ENCODE data around the gene FAM111B. TPM values are rescaled to one million over a fixed set of nuclear protein-coding genes. Genes with fewer than 3 reads are reported as not detected.
"Not testable (repeated sequence)": the region's sequence is repeated elsewhere in the genome, so short reads cannot be mapped to it uniquely, and the experiment has no call there.

The FAM111B gene, protein sequence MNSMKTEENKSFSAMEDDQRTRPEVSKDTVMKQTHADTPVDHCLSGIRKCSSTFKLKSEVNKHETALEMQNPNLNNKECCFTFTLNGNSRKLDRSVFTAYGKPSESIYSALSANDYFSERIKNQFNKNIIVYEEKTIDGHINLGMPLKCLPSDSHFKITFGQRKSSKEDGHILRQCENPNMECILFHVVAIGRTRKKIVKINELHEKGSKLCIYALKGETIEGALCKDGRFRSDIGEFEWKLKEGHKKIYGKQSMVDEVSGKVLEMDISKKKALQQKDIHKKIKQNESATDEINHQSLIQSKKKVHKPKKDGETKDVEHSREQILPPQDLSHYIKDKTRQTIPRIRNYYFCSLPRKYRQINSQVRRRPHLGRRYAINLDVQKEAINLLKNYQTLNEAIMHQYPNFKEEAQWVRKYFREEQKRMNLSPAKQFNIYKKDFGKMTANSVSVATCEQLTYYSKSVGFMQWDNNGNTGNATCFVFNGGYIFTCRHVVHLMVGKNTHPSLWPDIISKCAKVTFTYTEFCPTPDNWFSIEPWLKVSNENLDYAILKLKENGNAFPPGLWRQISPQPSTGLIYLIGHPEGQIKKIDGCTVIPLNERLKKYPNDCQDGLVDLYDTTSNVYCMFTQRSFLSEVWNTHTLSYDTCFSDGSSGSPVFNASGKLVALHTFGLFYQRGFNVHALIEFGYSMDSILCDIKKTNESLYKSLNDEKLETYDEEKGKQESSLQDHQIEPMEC
- 5.3 TPM for polyA plus RNA-seq (ENCODE audit: insufficient read length)

DNA sequence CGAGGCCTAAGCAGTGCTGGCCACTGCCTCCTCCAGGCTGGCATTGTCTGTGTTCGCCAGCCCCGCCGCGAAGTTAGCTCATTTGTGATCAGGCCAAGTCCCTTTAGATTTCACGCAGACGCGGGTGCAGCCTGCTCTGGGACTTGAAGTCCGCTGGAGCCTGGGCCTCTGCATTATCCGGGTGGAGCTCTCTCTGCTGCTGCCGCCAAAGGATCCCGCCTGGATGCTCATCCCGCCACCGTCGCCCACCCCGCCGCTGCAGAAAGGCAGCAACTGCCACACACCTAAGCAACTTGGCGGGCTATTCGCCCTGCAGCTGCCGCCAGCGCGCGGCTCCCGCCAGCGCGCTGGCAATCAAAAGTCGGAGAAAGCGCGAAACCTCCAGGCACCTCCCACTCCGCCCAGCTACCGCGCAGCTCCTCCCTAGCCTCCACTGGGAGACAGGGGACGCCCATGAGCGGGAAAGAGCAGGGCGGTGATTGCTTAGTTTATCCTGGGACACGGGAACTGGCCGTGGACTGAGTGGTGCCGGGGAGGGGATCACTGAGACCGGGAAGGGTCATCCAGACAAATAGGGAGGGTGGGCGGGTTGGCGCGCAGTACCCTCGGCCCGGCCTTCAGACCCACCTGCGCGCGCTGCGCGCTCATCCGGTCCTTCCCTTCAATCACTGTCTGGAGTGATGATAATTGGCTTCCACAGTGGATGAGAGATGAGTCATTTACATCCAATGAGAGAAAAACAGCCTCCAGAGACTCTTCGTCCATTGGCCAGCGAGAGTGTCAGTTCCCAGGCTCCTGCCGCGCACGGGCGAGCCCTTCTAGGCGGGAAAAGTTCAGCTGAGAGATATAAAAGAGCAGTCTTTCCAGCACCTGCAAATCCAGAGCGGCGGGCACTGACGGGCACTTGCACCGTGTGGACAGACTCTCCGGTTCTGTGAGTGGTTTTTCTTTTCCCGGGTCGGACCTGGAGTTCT, at the start of gene FAM111B:
FAM111B (plus strand) TSS at position 875 of the 974 bp plus-strand sequence. CDS start 2,389 bp downstream, outside the sequence.
- DNase-seq = peak; percentile 84

DNA sequence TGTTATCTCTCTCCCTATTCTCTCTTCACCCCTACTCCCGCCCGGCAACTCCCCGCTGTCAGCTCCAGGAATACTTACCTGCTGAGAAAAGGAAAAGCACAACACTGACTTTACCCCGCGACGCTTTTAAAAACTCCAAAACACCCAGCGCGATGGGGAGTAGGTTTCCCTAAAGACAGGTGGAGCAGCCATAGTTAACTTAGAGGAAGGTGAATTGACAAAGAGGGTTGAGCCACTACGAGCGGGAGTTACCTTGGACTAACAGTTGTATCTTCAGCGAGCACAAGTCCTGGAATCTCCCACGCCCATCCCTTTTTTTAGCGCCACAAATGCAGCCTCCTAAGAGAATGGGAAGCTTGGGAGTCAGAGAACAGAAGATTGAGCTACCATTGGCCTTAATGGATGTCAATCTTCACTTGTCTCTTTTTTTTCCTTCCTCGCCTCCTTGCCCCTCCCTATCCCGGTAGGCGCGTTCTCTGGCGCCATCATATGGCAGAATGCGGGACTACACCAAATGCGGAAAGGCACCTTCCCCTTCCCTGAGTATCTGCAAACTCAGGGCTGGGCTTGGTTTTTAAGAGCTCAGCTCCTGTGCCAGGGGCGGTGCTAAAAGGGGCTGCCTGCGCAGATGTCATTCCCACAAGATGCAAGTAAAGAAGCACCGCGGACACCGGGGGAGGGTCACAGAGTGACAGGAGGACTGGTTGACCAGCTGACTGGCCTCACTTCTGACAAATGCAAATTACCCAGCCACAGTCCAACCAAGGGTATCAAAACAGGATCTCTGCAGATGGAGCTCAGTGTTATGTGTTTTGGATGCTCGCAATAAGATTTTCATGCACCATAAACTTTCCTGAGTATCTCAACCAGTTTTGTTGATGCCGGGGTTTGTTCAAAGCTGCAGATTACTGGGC, 48.7 kb upstream of the FAM111B start:
- peak; percentile 84 for DNase-seq

- DNase-seq = not testable (repeated sequence)
Observed at GRCh38 chr11:59060096-59060495, 46.9 kb upstream of the FAM111B start.

- DNase-seq = no peak
Observed at GRCh38 chr11:59062602-59063529, 44.2 kb upstream of the FAM111B start.

DNA sequence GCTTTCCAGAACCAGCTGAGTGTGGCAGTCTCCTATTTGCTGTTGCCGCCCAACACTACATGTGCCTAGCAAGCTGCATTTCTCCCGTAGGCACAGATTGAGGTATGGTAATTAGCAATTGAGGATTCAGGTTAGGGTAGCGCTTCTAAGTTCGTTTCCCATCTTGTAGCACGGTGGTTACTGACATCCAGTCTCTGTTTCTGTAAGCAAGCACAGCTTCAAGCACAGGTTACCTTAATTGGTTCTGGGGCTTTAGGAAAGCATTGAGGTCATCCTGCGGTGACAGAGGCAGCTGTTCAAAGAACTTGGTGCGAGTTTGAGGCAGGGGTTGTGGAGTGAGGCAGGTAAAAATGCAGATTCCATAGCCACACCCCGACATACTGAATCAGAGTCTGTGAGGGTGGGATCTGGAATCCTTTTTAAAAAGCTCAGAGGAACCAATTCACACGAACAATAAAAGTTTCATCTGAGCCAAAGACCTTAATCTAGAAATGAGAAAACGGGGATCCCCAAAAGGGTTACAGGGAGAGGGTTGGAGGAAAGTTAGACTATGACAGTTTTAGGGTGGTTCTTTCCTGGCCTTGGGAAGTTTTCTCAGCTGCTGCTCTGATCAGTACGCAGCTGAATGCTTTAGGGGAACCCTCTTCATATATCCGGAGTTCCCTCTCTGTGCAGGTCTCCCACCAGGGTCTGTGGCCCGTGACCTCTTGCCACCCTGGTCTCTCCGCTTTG, 42.9 kb upstream of the FAM111B start:
- not testable (repeated sequence) for DNase-seq

GRCh38 chr11:59069087-59069486, 38.0 kb upstream of the FAM111B start:
- no peak for DNase-seq

DNA sequence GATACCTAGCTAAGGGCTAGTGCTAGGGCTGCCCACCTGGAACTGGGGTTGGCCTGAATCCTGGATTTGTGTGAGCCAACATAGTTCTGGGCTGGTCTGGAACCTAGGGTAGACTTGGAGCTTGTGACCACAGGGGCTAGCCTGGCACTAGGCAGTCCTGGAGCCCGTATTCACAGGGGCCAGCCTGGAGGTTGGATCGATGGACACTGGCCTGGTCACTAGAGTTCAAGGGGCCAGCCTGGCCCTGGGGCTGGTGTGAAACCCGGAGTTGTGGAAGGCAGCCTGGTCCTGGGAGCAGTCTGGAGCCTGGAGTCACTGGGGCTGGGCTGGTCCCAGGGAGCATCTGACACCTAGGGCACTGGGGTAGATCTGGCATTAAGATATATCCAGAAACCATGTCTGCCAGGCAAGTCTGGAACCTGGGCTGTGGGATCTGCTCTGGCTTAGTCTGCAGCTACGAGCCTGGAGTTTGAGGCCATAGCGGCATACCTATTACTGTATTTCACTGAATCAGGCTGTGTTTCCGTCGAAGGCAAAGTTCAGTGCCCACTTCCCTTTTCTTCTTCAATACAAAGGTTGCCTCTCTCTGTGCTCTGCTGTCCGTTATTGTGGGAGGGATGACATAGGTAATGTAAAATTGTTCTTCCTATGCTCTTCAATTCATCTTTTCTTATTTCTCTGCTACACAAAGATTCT, 30.0 kb upstream of the FAM111B start:
- DNase-seq = no peak

- DNase-seq = no peak
Observed at GRCh38 chr11:59078435-59078834, 28.6 kb upstream of the FAM111B start.

GRCh38 chr11:59079086-59079485, 28.0 kb upstream of the FAM111B start:
- DNase-seq = no peak

- not testable (repeated sequence) for DNase-seq
Observed at GRCh38 chr11:59080421-59080820, 26.6 kb upstream of the FAM111B start.

DNA sequence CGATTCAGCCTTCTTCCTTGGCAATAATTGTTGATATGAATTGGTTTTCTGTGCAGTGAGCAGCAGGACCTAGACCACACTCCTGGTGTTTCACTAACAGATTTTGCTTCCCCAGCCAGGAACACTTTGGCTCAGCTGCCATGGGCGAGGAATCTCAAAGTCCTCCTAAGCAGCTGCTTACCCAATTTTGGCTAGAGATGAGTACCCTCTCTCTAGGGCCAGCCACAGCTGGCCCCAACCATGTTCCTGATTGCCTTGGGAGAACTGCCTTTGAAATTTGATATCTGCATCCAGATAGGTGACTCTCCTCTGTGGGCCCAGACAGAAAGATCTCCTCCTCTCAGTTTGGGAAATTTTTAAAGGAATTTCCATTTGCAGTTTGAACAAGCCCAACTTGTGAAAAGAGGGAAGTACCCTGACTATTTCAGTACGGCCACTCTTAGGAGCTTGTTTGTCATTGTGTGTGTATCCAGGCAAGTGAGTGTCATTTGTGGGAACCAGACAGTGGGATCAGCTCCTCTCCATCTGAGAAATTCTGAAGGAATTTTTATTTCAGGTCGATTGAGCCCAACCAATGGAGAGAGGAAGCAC, 25.5 kb upstream of the FAM111B start:
- DNase-seq = not testable (repeated sequence)

DNA sequence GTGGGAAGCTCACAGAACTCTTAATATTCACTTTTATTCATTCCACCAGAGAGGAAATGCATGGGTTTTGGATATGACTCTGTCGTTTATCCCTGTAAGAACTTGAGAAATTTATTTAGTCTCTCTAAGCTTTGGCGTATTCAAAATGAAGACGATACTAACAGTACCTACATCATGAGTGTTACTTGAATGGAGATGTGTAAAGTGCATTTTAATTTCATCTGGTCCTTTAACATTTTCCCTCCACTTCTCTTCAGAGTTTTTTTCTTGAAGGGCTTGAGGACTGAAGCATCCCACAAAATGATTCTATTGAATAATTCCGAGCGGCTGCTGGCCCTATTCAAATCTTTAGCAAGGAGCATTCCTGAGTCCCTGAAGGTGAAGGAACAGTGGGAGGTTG, 21.0 kb upstream of the FAM111B start, which contains the start of gene GLYATL1B:
GLYATL1B (plus strand) TSS at position 301 of the 400 bp plus-strand sequence; CDS start at position 301, 0 bp downstream.
- not testable (repeated sequence) for DNase-seq

- no peak for DNase-seq
Observed at GRCh38 chr11:59088162-59088561, 18.9 kb upstream of the FAM111B start.

- not testable (repeated sequence) for DNase-seq
Observed at GRCh38 chr11:59093576-59093975, 13.5 kb upstream of the FAM111B start.

DNA sequence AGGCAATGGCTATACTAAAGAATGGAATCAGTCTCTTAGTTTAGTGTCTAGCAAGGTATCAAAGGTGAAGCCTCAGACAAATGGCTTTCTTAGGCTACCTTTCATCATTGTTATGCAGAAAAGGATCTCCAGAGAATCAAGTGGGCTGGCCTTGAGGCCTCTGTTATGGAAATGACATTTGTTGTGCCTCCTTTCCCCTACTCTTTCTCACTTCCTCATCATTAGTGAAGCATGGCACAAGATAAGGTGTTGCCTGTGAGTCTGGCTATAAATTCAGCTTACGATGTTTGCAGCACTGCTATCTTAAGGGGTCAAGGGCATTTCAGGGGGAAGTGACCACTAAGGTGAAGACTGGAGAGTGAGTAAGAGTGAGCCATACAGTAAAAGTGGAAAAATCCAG, 11.8 kb upstream of the FAM111B start:
- DNase-seq = not testable (repeated sequence)

DNA sequence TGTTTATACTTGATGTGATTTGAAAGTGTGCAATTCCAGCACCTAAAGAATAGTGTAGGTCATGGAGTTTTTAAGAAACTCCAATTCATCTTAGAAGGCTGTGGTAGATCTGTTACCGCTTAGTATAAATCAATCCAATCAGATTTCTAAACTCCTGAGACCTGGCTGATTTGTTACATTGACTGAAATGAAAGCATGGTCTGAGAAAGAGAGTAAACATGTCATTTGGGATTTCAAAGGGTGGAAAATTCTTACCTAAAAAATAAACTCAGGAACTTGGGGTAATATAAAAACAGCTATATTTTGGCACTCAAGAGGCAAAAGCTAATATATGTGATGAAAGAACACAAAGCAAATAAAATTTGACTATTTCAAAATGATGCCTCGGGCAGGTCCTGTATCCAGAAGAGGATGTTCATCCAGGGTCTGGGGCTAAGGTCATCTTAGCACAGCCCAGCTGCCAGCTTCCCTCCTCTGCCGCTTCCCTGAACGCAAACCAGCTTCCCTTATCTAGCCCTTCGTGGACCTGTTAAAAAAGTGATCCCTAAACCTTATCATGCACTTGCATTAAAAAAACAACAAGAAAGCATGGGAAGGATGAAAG, 11.0 kb upstream of the FAM111B start:
- not testable (repeated sequence) for DNase-seq

GRCh38 chr11:59097113-59097708, 9.8 kb upstream of the FAM111B start:
- peak; percentile 40 for DNase-seq
